ENCODE results near the gene COTL1.

DNA sequence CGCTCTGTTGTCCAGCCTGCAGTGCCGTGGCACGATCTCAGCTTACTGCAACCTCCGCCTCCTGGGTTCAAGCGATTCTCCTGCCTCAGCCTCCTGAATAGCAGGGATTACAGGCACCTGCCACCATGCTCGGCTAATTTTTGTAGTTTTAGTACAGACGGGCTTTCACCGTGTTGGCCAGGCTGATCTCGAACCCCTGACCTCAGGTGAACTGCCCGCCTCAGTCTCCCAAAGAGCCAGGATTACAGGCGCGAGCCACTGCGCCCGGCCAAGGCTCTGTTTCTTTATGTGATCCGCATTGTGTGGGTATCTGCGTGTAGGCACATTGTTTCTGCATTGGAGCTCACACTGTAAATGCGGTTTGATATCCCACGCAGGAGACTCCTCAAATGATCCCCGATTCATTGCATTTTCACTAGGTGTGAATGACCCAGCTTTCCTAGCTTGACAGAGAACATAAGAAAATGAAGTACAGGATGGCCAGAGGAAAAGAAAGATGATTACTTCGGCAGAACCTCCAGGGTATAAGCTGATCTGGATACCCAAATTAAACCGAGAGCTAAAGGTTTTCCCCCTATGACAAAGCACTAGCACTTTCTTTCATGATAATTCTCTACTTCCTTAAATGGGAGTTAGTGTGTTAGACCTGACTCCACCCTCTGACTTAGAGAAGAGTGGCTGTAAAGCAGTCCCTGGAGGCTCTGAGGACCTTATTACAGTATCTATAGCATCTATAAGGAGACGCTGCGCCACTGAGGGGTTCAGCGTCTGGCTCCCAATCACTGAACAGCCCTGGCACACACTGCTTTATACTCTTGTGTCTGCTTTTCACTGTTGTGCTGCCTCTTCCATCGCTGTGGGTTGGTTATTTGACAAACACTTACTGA lies 17.3 kb downstream of the COTL1 start:
- TF ChIP-seq, protein P1, sequence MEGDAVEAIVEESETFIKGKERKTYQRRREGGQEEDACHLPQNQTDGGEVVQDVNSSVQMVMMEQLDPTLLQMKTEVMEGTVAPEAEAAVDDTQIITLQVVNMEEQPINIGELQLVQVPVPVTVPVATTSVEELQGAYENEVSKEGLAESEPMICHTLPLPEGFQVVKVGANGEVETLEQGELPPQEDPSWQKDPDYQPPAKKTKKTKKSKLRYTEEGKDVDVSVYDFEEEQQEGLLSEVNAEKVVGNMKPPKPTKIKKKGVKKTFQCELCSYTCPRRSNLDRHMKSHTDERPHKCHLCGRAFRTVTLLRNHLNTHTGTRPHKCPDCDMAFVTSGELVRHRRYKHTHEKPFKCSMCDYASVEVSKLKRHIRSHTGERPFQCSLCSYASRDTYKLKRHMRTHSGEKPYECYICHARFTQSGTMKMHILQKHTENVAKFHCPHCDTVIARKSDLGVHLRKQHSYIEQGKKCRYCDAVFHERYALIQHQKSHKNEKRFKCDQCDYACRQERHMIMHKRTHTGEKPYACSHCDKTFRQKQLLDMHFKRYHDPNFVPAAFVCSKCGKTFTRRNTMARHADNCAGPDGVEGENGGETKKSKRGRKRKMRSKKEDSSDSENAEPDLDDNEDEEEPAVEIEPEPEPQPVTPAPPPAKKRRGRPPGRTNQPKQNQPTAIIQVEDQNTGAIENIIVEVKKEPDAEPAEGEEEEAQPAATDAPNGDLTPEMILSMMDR (IDR thresholded peaks at IDR 0.05): no peak
- no peak for TF ChIP-seq POLR2A (IDR thresholded peaks at IDR 0.05)
